HG03442 (cell line): ENCODE data around the gene FOS.

Experiments used
- ATAC-seq: cut with Tn5 transposase; IDR thresholded peaks from one replicate; pipeline ENCODE4 v1.9.1; 2021; ENCODE audit warnings: mild to moderate bottlenecking, moderate library complexity; ENCODE audit not compliant: unreplicated experiment

FOS gene

DNA sequence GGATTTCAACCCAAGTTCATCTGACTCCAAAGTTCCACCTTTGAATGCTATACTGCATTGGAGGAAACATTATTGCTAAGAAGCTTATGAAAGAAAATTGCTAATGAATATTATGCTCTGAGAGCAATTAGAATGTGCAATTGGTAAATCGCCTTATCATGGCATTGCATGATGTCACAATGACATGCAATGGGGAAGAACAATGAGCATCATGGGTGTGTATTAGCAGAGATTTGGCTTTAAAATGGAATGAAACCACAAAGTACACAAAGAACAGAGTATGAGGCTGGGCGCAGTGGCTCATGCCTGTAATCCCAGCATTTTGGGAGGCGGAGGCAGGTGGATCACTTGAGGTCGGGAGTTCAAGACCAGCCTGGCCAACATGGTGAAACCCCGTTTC, 34.7 kb downstream of the FOS start:
- no peak for ATAC-seq

DNA sequence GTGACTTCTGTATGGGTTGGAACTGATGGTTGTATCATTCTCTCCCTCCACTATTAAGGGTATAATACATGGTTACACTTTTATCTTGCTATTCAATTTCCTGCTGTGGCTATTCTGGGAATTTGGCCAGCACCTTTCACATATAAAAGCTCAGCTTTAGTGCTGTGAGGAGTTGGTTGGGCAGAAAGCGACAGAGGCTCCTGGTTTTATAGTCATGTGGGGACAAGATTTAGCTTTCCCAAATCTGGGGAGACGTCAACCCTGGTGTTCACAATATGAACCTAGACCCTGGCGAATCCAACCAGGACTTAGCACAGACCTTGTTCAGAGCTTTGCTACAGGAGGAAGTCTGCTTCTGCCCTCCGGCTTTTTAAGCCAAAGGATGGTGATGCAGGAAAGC, 36.5 kb downstream of the FOS start:
- ATAC-seq, result no peak

DNA sequence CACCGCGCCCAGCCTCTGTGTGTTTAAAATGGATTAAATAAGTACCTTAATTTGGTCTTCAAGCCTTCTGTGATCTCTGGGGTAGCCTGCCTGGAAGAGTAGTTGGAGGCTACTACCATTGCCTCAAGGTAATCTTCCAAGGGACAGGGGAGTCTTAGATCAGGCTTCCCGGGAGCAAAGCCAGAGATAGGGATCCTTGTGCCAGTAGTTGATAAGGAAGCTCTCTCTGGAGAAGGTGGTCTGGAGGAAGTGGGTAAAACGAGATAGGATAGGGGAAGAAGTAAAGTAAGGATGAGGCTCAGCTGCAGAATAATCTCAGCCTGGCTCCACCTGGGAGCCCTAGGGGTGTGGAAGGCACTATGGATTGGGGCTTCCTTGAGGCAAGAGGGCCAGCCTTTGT, 38.5 kb downstream of the FOS start:
- no peak for ATAC-seq

DNA sequence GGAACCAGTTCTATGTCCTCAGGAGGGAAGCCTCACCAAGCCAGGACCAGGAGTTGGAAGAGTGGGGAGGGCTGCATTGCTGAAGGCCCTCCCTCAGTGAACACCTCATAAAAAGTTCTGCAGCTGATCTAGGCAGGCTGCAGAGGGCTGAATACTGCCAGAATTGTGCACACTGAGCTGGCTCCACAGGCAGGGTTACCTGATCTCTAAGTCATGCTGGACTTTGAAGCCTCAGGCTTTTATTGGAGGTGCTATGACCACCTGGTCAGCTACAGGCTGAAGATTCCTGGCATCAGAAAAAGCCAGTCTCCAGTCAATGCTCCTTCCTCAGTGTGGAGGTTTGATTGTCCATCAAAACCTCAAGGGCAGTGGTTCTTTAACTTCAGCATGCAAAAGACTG, 39.7 kb downstream of the FOS start:
- ATAC-seq, result no peak

DNA sequence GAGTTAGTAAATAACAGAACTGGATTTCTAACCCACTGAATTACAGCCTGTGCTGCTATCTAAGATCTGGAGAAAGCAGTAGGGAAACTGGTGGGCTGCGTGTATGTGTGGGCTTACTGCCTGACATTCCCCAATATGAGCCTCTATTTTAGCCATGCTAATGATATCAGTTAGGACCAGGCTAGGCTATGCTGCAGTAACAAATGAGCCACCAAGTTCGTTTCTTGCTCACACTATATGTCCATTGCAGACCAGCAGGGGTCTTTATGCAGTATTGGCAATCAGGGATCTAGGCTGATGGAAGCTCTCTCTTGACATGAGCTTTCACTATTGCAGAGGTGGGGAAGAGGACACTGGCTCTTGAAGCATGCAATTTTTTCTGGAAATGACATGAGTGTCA, 40.4 kb downstream of the FOS start:
- ATAC-seq, result no peak

DNA sequence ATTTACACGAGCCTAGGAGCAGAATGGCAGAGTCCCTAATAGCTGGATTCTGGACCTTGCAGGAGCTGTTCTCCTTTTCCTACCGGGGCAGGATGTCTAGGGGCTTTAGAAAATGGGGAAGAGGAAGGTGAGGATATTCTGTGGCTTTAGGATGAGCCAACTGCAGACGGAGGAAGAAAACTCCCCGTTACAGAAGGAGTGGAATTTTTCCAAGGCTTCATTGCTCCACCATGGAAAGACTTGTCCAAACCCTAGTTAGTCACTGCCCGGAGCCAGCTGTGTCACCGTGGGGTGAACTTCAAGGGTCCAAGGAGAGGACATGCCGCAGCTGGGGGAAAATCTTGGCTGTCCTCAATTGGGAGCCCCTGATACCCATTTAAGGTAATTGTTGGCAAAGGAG, 41.6 kb downstream of the FOS start:
- no peak for ATAC-seq

DNA sequence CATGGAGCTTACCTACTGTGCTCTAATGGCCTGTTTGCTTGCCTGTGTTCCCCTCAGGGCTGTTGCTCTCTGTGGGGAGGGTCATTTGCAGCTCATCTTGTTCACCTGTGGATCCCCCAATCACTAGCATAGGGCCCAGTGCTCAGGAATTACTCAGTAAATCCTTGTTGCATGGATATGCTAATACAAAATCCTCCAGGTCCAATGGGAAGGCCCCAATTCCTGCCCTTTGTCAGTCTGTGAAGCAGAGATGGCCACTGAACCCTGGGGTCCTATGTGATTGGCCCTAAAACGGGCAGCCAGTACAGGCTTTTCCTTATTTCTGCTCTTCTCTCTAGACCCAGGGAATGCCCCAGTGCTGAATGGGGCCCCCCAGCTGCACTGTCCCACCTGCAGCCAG, 44.1 kb downstream of the FOS start:
- ATAC-seq, result no peak

DNA sequence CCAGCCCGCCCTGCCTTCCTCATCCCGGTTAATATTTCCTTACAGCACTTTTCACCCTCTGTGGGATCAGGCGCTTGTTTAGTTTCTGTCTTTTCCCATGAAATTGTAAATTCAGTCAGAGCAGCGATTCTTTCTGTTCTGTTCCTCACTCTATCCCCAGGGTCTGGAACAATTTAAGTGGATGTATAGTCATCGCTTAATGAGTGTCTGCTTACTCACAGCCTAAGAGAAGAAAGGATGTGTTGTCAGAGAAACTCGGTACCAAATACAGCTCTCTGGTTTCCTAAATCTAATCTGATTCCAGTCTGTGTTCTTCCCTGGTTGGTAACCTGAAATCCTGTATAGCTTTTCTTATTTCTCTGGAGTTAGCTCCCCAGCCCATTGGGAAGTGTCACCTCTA, 44.9 kb downstream of the FOS start:
- ATAC-seq, result no peak

DNA sequence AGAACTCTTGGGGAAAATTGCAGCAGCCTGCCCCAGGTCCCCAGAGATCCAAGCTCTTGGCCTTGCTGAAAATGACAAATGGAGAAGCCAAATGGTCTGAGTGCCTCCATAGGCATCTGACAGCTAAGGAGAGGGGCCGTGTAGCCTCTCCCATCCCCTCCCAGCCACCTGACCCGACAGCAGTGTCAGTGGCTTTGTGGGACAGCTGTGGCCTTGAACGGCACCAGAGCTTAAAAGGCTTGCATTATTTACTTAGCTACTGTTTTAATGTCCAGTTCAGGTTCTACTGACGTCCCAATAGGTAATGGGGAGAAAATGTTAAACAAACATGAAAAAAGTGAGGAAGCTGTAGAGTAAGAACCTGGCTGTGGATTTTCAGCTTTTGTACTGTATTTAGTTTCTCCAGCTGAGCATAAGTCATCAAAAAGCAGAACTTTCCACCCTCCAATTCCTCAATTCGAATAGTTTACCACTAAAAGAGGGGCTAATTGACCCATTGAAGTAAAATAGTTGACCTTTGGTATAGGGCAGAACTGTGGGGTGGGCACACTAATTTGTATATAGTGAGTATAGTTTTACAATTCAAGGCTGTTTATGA, 50.0 kb downstream of the FOS start:
- no peak for ATAC-seq

DNA sequence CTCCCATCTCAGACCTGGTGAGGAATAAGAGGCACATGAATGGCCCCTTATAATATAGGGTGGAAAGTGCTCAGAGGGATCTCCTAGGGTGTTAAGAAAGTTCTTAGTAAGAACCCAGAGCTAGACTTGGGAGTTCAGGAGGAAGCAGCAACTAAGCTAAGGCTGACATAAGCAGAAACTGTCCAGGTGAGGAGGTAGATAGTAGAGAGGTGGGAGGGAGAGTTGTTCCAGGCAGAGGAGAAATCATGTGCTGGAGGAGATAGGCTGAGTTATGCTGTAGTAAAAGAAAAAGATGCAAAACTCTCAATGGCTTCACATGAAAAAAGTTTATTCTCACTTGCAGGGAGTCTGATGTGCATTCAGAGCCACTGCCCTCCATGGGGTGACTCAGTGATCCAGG, 50.7 kb downstream of the FOS start:
- ATAC-seq, result no peak

DNA sequence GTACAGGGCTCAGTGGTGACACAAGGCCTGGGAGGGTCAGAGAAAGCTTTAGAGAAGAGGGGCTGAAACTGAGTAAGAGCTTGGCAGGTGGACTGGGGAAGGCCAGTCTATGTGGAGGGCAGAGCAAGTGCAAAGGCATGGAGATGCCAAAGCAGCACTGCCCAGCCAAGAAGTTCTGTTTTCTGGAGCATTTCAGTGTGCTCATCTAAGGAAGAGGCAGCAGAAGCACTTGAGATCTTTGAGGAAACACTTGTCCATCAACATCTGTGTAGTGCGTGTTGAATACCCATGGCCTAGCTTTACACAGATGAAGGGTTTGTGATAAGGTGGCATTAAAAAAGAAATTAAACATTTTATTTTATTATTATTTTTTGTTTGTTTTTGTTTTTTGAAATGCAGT, 52.8 kb downstream of the FOS start:
- ATAC-seq, result no peak
